ENCODE measurements around the gene KCNK10.

- TF ChIP-seq CTCF (IDR thresholded peaks at IDR 0.05) (no peak), POLR2A (IDR thresholded peaks at IDR 0.05) (no peak)
These were observed 36.8 kb downstream of the KCNK10 start for GRCh38 chr14:88286309-88286708.
